SJSA1 (cell line): Measurements from ENCODE around the gene SPSB1. TPM values are rescaled to one million over a fixed set of nuclear protein-coding genes. Genes with fewer than 3 reads are reported as not detected.
A peak's percentile ranks its signal among the peaks of the same experiment; 100 is the strongest.

Experiments
- DNase-seq, 2 experiments: peaks; one replicate each; pipeline ENCODE4 v3.0.0-alpha.2; 2015 to 2020; ENCODE audit warnings: low spot score in 2 of 2, low read depth in 1 of 2
- H3K27ac ChIP-seq: fragments of 250-450 bp; sonication (Bioruptor Pico); 2 replicates; pipeline ENCODE4 v1.5.1; 2020; ENCODE audit warnings: mild to moderate bottlenecking, moderate library complexity
- H3K27me3 ChIP-seq: fragments of 250-450 bp; sonication (Bioruptor Pico); replicated peaks from 2 replicates; pipeline ENCODE4 v1.5.1; 2020; ENCODE audit warnings: mild to moderate bottlenecking, moderate library complexity
- H3K36me3 ChIP-seq: fragments of 250-450 bp; sonication (Bioruptor Pico); 2 replicates; pipeline ENCODE4 v1.5.1; 2020; ENCODE audit warnings: mild to moderate bottlenecking
- H3K4me1 ChIP-seq: fragments of 250-450 bp; sonication (Bioruptor Pico); replicated peaks from 2 replicates; pipeline ENCODE4 v1.6.1; 2021; ENCODE audit warnings: mild to moderate bottlenecking
- H3K4me3 ChIP-seq: fragments of 250-450 bp; sonication (Bioruptor Pico); 2 replicates; pipeline ENCODE4 v1.5.1; 2020; ENCODE audit warnings: mild to moderate bottlenecking
- H3K9me3 ChIP-seq: fragments of 250-450 bp; sonication (Bioruptor Pico); replicated peaks from 2 replicates; pipeline ENCODE4 v1.5.1; 2020; ENCODE audit warnings: mild to moderate bottlenecking
- total RNA-seq: library from RNA; depleted of rRNA; stranded (reverse); fragments of >200 nt; shearing (Covaris generic); gene quantifications from 2 replicates; pipeline ENCODE4 v1.2.3, GENCODE V29; 2014

SPSB1 gene
- total RNA-seq, 1 experiment from 2014 or later: 24.4 TPM

DNA sequence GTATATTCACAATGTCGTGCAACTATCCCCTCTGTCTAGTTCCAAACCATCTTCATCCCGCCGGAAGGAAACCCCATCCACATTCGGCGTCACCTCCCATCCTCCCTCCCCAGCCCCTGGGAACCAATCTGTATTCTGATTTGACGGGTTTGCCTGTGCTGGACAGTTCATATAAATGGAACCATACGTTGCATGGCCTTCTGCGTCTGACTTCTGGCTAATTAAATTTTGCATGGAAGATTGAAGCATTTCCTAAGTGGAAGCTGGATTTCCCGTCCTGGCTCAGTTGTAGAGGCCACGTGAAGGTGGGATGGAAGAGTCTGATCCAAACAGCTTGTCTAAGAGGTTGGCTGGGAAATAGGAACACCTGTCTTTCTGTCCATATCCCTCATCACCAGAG, 14.6 kb downstream of the SPSB1 start:
- no peaks in the 10 kb centered on the region for H3K9me3 ChIP-seq
- peaks cover 19% of the 10 kb centered on the region for H3K4me1 ChIP-seq
- H3K27ac ChIP-seq: no peak overlapping the region
- no peaks in the 10 kb centered on the region for H3K27me3 ChIP-seq
- DNase-seq: no peak
- H3K4me3 ChIP-seq: no peak overlapping the region
- peaks cover 17% of the 10 kb centered on the region for H3K36me3 ChIP-seq

DNA sequence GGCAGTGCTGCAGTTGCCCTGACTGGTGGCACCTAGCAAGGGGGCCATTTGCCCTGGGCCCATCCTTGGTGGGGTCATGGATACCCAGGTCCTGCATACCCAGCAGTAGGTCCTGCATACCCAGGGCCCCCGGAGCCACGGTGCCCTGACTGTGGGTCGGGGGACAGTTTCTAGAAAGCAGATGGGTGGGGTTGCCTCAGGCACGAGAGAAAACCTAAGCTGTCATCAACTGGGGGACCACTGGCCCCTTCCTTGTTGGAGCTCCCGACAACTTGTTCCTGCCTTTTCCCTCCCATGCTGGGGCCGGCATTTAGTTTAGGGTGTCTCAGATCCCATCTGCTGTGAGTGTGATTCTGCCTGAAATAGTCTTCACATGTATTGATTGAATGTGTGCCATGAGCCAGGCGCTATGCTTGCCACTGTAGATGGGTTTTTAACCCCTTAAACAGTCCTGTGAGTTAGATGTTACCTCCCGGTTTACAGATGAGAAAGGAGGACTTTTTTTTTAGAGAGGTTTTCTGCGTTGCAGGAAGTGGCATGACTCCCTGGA, 15.6 kb downstream of the SPSB1 start:
- Histone ChIP-seq H3K4me3 (no peak overlapping the region), H3K27me3 (no peaks in the 10 kb centered on the region), H3K9me3 (no peaks in the 10 kb centered on the region), H3K4me1 (peaks cover 11% of the 10 kb centered on the region), H3K27ac (no peak overlapping the region), H3K36me3 (peaks cover 17% of the 10 kb centered on the region)
- DNase-seq: no peak

GRCh38 chr1:9309080-9309479, 16.4 kb downstream of the SPSB1 start:
- no peaks in the 10 kb centered on the region for H3K27me3 ChIP-seq

GRCh38 chr1:9309991-9310390, 17.3 kb downstream of the SPSB1 start:
- Histone ChIP-seq H3K27ac (no peak overlapping the region), H3K4me3 (no peak overlapping the region), H3K27me3 (no peaks in the 10 kb centered on the region), H3K4me1 (peaks cover 9% of the 10 kb centered on the region), H3K36me3 (peaks cover 14% of the 10 kb centered on the region), H3K9me3 (no peaks in the 10 kb centered on the region)
- DNase-seq: no peak

More at GRCh38 chr1:9309080-9309479, 16.4 kb downstream of the SPSB1 start:
- Histone ChIP-seq H3K9me3 (no peaks in the 10 kb centered on the region), H3K36me3 (peaks cover 16% of the 10 kb centered on the region), H3K4me3 (no peak overlapping the region), H3K4me1 (peaks cover 3% of the 10 kb centered on the region), H3K27ac (no peak overlapping the region)
- no peak for DNase-seq

DNA sequence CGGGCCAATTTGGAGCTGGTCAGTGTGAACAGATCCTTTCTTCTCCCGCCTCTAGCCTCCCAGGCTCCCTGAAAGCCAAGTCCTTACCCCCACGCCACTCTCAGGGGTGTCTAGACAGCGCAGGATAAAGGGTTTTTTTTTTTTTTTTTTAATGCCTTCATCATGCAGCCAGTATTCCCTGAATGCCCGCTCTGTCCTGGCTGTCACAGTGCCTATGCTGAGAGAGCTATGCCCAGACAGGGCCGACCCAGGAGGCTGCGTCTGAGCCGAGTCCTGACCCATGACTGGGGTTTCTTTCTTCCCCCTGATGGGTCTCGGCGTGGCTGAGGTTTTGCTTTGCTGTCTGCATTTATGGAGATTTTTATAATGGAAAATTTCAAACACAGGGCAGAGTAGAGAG, 18.3 kb downstream of the SPSB1 start:
- no peak overlapping the region for H3K4me3 ChIP-seq

DNA sequence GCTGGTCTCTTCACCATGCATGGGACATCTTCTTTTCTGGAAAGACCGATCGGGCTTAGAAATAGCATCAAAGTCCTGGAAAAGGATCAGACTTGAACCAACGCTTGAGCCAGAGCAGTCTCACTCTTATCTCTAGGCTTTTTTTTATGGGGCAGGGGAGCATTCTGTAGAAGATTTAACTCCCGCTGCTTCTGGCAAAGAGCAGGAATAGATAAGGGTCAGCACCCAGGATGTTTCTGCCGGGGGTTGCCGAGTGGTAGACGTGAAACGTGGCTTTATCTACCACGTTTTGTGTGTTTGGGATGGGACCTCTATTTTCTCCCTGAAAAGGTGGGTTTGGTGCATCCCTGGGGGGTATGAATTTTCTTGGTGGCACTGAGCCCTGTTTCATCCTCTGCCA, 18.8 kb downstream of the SPSB1 start:
- H3K4me3 ChIP-seq: no peak overlapping the region
- no peaks in the 10 kb centered on the region for H3K27me3 ChIP-seq
- no peak overlapping the region for H3K27ac ChIP-seq
- DNase-seq: no peak
- peaks cover 19% of the 10 kb centered on the region for H3K36me3 ChIP-seq
- H3K9me3 ChIP-seq: no peaks in the 10 kb centered on the region
- H3K4me1 ChIP-seq: peaks cover 24% of the 10 kb centered on the region

More for the DNA sequence above, 18.3 kb downstream of the SPSB1 start:
- no peak for DNase-seq
- Histone ChIP-seq H3K4me1 (peaks cover 19% of the 10 kb centered on the region), H3K27ac (no peak overlapping the region), H3K36me3 (peaks cover 15% of the 10 kb centered on the region), H3K27me3 (no peaks in the 10 kb centered on the region), H3K9me3 (no peaks in the 10 kb centered on the region)

DNA sequence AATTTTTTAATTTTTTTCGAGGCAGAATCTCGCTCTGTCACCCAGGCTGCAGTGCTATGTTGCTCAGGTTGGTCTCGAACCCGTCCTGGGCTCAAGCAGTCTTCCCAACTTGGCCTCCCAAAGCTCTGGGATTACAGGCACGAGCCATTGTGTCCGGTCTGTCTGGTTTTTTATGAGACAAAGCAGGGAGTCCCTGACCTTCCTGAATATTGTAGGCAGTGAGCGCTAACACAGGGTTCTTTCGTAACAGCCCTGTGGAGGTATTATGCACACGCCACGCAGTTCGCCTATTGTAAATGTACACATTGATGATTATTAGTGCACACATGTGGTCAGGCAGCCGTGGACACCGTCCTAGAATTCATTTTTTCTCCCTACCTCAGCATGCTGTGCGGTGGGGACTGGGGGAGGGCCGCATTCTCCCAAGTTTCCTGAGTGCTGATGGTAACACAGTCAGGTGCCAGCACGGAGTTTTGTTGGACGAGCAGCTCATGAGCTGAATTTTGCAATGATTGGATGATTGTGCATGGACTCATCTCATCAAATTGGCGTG, 19.6 kb downstream of the SPSB1 start:
- Histone ChIP-seq H3K9me3 (no peaks in the 10 kb centered on the region), H3K4me1 (peaks cover 31% of the 10 kb centered on the region), H3K27ac (no peak overlapping the region), H3K4me3 (no peak overlapping the region), H3K27me3 (no peaks in the 10 kb centered on the region), H3K36me3 (peaks cover 19% of the 10 kb centered on the region)
- DNase-seq: no peak

DNA sequence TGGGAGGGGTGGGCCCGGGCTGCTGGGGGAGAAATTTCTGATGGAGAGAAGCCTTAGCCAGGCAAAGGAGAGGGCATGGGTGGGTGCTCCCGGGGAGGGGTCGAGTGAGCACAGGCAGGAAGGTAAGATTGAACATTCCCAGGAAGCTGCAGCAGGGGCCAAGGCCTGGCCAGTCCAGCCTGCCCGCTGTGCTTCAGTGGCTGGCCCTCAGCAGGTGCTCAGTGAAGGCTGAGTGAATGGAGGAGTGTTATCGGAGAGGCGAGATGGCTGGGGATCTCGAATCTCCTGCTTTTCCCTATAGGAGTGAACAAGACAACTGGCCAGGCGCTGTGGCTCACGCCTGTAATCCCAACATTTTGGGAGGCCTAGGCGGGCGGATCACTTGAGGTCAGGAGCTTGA, 20.9 kb downstream of the SPSB1 start:
- H3K27me3 ChIP-seq: no peaks in the 10 kb centered on the region
- H3K9me3 ChIP-seq: no peaks in the 10 kb centered on the region
- peaks cover 21% of the 10 kb centered on the region for H3K36me3 ChIP-seq
- DNase-seq: no peak
- no peak overlapping the region for H3K27ac ChIP-seq
- peaks cover 45% of the 10 kb centered on the region for H3K4me1 ChIP-seq
- H3K4me3 ChIP-seq: no peak overlapping the region

DNA sequence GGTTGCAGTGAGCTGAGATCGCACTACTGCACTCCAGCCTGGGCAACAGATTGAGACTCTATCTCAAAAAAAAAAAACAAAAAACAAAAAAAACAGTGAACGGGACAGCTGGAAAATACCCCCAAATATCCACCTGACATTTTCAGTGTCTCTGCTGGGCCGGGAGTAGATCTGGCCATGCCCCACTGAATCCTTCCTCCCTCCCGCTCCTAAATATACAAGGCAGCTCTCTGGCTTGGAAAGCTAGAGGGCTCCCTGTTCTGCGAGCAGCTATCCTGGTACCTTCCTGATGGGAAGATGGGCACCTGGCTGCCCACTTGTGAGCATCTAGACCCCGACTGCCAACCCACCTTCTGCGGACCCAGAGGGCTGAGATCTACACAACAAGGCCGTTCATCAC, 21.4 kb downstream of the SPSB1 start:
- H3K36me3 ChIP-seq: peaks cover 23% of the 10 kb centered on the region
- no peaks in the 10 kb centered on the region for H3K9me3 ChIP-seq
- H3K4me3 ChIP-seq: no peak overlapping the region
- peaks cover 48% of the 10 kb centered on the region for H3K4me1 ChIP-seq
- no peaks in the 10 kb centered on the region for H3K27me3 ChIP-seq
- H3K27ac ChIP-seq: no peak overlapping the region
- DNase-seq: no peak

DNA sequence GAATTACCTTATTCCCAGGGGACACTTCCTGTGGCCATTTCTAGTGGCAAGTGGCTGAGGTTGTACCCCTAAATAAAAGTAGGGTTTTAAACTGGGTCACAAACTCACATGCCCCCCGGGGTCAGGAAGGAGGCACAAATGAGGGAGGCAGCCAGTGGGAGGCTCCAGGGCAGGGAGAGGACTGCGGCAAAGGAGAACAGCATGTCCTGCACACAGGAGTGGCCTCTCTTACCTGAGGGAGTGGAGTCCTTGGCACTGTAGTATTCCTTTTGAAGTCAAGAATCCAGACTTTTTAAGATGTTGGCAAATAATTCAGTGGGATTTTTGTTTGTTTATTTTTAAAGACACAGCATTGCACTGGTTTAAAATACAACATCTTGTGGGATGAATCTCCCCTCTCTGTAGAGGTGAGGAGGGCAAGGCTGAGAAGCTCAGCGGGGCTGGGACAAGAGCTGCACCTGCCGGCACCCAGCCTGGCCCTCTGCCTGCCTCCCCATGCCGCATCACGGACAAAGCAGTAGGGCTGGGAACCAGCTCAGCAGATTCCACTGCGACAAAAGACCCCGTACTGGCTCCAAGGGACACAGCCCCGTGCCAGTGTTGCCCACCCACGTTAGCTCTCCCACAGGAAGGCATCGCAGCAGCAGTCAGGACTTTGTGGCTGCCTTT, 22.2 kb downstream of the SPSB1 start:
- H3K27ac ChIP-seq: peak overlapping the region; percentile 83
- H3K4me1 ChIP-seq: peaks cover 55% of the 10 kb centered on the region
- H3K36me3 ChIP-seq: peaks cover 28% of the 10 kb centered on the region
- peak in 1 of 2 experiments; percentile 31 for DNase-seq
- no peaks in the 10 kb centered on the region for H3K9me3 ChIP-seq
- H3K27me3 ChIP-seq: no peaks in the 10 kb centered on the region
- no peak overlapping the region for H3K4me3 ChIP-seq

- Histone ChIP-seq H3K27ac (peak overlapping the region; percentile 83), H3K4me3 (no peak overlapping the region), H3K9me3 (no peaks in the 10 kb centered on the region), H3K27me3 (no peaks in the 10 kb centered on the region), H3K36me3 (peaks cover 28% of the 10 kb centered on the region), H3K4me1 (peaks cover 62% of the 10 kb centered on the region)
- peak; percentile 79 to 92 for DNase-seq
These were observed 22.9 kb downstream of the SPSB1 start for GRCh38 chr1:9315411-9316079.

DNA sequence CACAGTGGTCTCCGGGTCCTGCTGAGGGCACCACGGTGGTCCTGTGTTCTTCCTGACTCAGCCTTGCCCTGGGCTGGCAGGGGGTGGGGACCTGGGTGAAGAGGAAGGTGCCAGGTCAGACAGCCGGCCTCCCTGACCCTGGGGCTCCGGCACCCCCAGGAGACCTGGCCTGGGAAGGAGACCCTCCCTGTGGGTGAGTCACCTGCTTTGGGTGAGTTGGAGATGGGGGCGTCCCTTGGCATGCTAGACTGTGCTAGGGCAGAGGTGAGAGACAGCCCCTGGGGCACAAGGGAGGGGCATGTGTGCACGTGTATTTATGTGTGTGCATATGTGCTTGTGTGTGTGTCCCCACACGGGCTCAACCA, 23.4 kb downstream of the SPSB1 start:
- no peaks in the 10 kb centered on the region for H3K27me3 ChIP-seq
- peak overlapping the region; percentile 83 for H3K27ac ChIP-seq
- no peaks in the 10 kb centered on the region for H3K9me3 ChIP-seq
- DNase-seq: no peak
- no peak overlapping the region for H3K4me3 ChIP-seq
- peaks cover 28% of the 10 kb centered on the region for H3K36me3 ChIP-seq
- H3K4me1 ChIP-seq: peaks cover 67% of the 10 kb centered on the region

- Histone ChIP-seq H3K9me3 (no peaks in the 10 kb centered on the region), H3K27me3 (no peaks in the 10 kb centered on the region), H3K4me3 (no peak overlapping the region), H3K4me1 (peaks cover 72% of the 10 kb centered on the region), H3K27ac (peak overlapping the region; percentile 83), H3K36me3 (peaks cover 28% of the 10 kb centered on the region)
- no peak for DNase-seq
These were observed 23.8 kb downstream of the SPSB1 start for GRCh38 chr1:9316512-9316911.

GRCh38 chr1:9317072-9317471, 24.4 kb downstream of the SPSB1 start:
- H3K9me3 ChIP-seq: no peaks in the 10 kb centered on the region
- H3K4me3 ChIP-seq: no peak overlapping the region
- no peaks in the 10 kb centered on the region for H3K27me3 ChIP-seq
- peak overlapping the region; percentile 83 for H3K27ac ChIP-seq
- peaks cover 32% of the 10 kb centered on the region for H3K36me3 ChIP-seq
- no peak for DNase-seq
- peaks cover 77% of the 10 kb centered on the region for H3K4me1 ChIP-seq
